Astrocyte of the spinal cord (primary cell): Measurements from ENCODE around the gene E2F1.
"Not testable (repeated sequence)": the region's sequence is repeated elsewhere in the genome, so short reads cannot be mapped to it uniquely, and the experiment has no call there.

Source experiments
- DNase-seq: peaks from one replicate; pipeline ENCODE4 v3.0.0; 2011; ENCODE audit warnings: low read depth, low spot score
- H3K4me3 ChIP-seq: 2 replicates; pipeline ENCODE4 v1.5.1; 2011; ENCODE audit warnings: low read depth, mild to moderate bottlenecking, low read length, moderate library complexity
- in situ Hi-C: cut with HindIII; loops from 2 replicates; pipeline ENCODE4 v1.10.0; 2017; ENCODE audit warnings: low sequenced_read_pairs
- TF ChIP-seq, protein P1 (sequence below): IDR thresholded peaks from 2 replicates; pipeline ENCODE4 v1.5.1; 2012; ENCODE audit warnings: low read depth, mild to moderate bottlenecking, low read length, inconsistent platforms

The E2F1 gene

GRCh38 chr20:33644313-33645071 lies 41.7 kb downstream of the E2F1 start:
- in situ Hi-C loops: no loop called here
- no peak for DNase-seq
- H3K4me3 ChIP-seq: no peak overlapping the region
- TF ChIP-seq, protein P1, sequence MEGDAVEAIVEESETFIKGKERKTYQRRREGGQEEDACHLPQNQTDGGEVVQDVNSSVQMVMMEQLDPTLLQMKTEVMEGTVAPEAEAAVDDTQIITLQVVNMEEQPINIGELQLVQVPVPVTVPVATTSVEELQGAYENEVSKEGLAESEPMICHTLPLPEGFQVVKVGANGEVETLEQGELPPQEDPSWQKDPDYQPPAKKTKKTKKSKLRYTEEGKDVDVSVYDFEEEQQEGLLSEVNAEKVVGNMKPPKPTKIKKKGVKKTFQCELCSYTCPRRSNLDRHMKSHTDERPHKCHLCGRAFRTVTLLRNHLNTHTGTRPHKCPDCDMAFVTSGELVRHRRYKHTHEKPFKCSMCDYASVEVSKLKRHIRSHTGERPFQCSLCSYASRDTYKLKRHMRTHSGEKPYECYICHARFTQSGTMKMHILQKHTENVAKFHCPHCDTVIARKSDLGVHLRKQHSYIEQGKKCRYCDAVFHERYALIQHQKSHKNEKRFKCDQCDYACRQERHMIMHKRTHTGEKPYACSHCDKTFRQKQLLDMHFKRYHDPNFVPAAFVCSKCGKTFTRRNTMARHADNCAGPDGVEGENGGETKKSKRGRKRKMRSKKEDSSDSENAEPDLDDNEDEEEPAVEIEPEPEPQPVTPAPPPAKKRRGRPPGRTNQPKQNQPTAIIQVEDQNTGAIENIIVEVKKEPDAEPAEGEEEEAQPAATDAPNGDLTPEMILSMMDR: no peak

DNA sequence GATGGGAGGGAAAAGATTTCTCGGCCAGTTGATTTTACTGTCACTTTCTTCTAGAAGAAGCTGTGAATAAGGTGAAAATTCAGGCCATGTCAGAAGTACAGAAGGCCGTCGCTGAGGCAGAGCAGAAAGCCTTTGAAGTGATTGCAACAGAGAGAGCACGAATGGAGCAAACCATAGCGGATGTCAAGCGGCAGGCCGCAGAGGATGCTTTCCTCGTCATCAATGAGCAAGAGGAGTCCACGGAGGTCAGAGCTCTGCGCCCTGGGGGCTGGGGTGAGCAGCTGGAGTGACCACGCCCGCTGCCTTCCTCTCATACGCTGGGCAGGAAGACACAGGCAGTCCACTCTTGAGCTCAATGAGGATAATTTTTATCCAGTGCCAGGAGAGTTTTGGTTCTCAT lies 45.9 kb downstream of the E2F1 start:
- TF ChIP-seq, protein P1: no peak
- H3K4me3 ChIP-seq: no peak overlapping the region
- in situ Hi-C loops: no loop called here
- no peak for DNase-seq

- H3K4me3 ChIP-seq: no peak overlapping the region
- in situ Hi-C loops: no loop called here
- no peak for DNase-seq
- TF ChIP-seq, protein P1: no peak
Measured at GRCh38 chr20:33636776-33637175, 49.4 kb downstream of the E2F1 start.

GRCh38 chr20:33635341-33635740 lies 50.8 kb downstream of the E2F1 start:
- in situ Hi-C loops: no loop called here
- no peak overlapping the region for H3K4me3 ChIP-seq
- TF ChIP-seq, protein P1: no peak
- no peak for DNase-seq

DNA sequence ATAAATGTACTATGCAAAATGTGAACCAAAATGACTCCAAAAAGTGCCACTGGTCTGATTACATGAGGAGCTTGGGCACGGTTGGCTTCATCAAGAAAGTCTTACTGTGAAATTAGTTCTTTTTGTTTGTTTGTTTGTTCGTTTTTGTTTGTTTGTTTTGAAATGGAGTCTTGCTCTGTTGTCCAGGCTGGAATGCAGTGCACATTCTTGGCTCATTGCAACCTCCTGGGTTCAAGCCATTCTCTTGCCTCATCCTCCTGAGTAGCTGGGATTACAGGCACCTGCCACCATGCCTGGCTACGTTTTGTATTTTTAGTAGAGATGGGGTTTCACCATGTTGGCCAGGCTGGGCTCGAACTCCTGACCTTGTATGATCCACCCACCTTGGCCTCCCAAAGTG lies 54.3 kb downstream of the E2F1 start:
- DNase-seq, in situ Hi-C loops: not testable (repeated sequence)

DNA sequence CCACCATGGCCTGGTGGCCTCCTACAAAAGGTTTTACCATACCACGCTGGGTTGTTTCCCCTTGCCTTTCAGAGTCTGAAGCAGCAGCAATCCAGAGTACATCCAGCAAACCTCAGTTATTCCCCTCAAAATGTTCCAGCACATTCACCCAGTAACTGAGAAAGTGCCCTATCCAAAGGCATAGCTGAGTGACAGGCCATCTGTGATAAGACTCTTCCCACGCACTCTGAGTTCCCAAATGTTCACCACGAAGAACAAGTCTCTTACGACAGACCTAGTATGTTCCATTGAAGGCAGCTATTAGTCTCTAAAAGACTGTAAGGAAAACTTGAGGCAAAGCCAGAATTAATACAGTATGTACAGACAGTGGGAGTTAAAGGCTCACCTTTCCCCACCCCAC lies 55.7 kb downstream of the E2F1 start:
- H3K4me3 ChIP-seq: no peak overlapping the region
- TF ChIP-seq, protein P1: no peak
- in situ Hi-C loops: no loop called here
- no peak for DNase-seq

More for the DNA sequence above, 54.3 kb downstream of the E2F1 start:
- H3K4me3 ChIP-seq: not testable (repeated sequence)

GRCh38 chr20:33629979-33630378 lies 56.2 kb downstream of the E2F1 start:
- TF ChIP-seq, protein P1: no peak
- no peak for DNase-seq
- in situ Hi-C loops: no loop called here
- H3K4me3 ChIP-seq: no peak overlapping the region
